H1 (cell line): Measurements from ENCODE around the gene SMOC2. TPM values are rescaled to one million over a fixed set of nuclear protein-coding genes. Genes with fewer than 3 reads are reported as not detected.

ENCODE experiments used
- CBX5 ChIP-seq: fragments of 300-800, 300-1000 bp; sonication (generic); IDR thresholded peaks from 2 replicates; pipeline ENCODE4 v1.7.1; 2016; ENCODE audit warnings: antibody characterized with exemption, low read length, low read depth
- SRF ChIP-seq: IDR thresholded peaks from 2 replicates; pipeline ENCODE4 v1.6.1; 2011; ENCODE audit warnings: mild to moderate bottlenecking, low read depth, low read length, moderate library complexity
- TEAD4 ChIP-seq: IDR thresholded peaks from 2 replicates; pipeline ENCODE4 v1.6.1; 2012; ENCODE audit warnings: low read depth, low read length, inconsistent platforms, mixed read lengths
- ZNF274 ChIP-seq: IDR thresholded peaks from 2 replicates; pipeline ENCODE4 v1.7.0; 2012; ENCODE audit warnings: low read length, borderline replicate concordance; ENCODE audit errors: extremely low read depth
- polyA plus RNA-seq, 7 experiments: library from polyadenylated mRNA; depleted of rRNA in 3 of 7; stranded (reverse) in 5 of 7; unstranded in 2 of 7; fragments of >200 nt in 5 of 7; fragments of 200-250 nt in 2 of 7; gene quantifications; 1 replicate in 5 of 7; 2 replicates in 1 of 7; 4 replicates in 1 of 7; pipeline versions ENCODE4 v1.2.1 to v1.2.3, GENCODE V29; 2011 to 2013; ENCODE audit warnings: missing spikeins in 2 of 7, mixed read lengths in 2 of 7
- total RNA-seq: library from RNA; stranded (reverse); fragmentation: NEBNext Ultra II Directional; extraction: Animal tissue kit (Norgen Biotek cat#: 25700); gene quantifications from 2 replicates; pipeline ENCODE4 v1.2.1, GENCODE V29; 2021
- TF ChIP-seq, protein P1 (sequence below): fragments of 300-600 bp; sonication (generic); IDR thresholded peaks from 2 replicates; pipeline ENCODE4 v1.7.1; 2012; ENCODE audit warnings: low read length, moderate library complexity, mild to moderate bottlenecking, inconsistent platforms; ENCODE audit not compliant: insufficient replicate concordance

SMOC2 gene
- total and polyA plus RNA-seq, 2 of the 8 experiments (the other 6 are each of a cell fraction or from before 2014, with no cell fraction given), result 7.7 to 8.5 TPM

DNA sequence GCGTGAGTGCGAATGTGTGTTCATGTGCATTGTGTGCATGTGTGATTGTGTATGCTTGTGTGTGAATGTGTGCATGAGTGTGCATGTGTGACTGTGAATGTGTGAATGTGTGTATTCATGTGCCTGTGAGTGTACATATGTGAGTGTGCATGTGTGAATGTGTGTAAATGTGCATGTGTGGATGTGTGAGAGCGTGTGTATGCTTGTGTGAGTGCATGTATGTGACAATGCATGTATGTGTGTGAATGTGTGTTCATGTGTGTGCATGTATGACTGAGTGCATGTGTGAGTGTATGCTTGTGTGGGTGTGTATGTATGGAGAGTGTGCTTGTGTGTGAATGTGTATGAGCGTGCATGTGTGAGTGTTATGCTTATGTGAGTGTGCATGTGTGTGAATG, 77.4 kb downstream of the SMOC2 start (continued):
- TF ChIP-seq, protein P1, sequence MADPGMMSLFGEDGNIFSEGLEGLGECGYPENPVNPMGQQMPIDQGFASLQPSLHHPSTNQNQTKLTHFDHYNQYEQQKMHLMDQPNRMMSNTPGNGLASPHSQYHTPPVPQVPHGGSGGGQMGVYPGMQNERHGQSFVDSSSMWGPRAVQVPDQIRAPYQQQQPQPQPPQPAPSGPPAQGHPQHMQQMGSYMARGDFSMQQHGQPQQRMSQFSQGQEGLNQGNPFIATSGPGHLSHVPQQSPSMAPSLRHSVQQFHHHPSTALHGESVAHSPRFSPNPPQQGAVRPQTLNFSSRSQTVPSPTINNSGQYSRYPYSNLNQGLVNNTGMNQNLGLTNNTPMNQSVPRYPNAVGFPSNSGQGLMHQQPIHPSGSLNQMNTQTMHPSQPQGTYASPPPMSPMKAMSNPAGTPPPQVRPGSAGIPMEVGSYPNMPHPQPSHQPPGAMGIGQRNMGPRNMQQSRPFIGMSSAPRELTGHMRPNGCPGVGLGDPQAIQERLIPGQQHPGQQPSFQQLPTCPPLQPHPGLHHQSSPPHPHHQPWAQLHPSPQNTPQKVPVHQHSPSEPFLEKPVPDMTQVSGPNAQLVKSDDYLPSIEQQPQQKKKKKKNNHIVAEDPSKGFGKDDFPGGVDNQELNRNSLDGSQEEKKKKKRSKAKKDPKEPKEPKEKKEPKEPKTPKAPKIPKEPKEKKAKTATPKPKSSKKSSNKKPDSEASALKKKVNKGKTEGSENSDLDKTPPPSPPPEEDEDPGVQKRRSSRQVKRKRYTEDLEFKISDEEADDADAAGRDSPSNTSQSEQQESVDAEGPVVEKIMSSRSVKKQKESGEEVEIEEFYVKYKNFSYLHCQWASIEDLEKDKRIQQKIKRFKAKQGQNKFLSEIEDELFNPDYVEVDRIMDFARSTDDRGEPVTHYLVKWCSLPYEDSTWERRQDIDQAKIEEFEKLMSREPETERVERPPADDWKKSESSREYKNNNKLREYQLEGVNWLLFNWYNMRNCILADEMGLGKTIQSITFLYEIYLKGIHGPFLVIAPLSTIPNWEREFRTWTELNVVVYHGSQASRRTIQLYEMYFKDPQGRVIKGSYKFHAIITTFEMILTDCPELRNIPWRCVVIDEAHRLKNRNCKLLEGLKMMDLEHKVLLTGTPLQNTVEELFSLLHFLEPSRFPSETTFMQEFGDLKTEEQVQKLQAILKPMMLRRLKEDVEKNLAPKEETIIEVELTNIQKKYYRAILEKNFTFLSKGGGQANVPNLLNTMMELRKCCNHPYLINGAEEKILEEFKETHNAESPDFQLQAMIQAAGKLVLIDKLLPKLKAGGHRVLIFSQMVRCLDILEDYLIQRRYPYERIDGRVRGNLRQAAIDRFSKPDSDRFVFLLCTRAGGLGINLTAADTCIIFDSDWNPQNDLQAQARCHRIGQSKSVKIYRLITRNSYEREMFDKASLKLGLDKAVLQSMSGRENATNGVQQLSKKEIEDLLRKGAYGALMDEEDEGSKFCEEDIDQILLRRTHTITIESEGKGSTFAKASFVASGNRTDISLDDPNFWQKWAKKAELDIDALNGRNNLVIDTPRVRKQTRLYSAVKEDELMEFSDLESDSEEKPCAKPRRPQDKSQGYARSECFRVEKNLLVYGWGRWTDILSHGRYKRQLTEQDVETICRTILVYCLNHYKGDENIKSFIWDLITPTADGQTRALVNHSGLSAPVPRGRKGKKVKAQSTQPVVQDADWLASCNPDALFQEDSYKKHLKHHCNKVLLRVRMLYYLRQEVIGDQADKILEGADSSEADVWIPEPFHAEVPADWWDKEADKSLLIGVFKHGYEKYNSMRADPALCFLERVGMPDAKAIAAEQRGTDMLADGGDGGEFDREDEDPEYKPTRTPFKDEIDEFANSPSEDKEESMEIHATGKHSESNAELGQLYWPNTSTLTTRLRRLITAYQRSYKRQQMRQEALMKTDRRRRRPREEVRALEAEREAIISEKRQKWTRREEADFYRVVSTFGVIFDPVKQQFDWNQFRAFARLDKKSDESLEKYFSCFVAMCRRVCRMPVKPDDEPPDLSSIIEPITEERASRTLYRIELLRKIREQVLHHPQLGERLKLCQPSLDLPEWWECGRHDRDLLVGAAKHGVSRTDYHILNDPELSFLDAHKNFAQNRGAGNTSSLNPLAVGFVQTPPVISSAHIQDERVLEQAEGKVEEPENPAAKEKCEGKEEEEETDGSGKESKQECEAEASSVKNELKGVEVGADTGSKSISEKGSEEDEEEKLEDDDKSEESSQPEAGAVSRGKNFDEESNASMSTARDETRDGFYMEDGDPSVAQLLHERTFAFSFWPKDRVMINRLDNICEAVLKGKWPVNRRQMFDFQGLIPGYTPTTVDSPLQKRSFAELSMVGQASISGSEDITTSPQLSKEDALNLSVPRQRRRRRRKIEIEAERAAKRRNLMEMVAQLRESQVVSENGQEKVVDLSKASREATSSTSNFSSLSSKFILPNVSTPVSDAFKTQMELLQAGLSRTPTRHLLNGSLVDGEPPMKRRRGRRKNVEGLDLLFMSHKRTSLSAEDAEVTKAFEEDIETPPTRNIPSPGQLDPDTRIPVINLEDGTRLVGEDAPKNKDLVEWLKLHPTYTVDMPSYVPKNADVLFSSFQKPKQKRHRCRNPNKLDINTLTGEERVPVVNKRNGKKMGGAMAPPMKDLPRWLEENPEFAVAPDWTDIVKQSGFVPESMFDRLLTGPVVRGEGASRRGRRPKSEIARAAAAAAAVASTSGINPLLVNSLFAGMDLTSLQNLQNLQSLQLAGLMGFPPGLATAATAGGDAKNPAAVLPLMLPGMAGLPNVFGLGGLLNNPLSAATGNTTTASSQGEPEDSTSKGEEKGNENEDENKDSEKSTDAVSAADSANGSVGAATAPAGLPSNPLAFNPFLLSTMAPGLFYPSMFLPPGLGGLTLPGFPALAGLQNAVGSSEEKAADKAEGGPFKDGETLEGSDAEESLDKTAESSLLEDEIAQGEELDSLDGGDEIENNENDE, result no peak
- TF ChIP-seq CBX5 (no peak), TEAD4 (no peak), SRF (no peak), ZNF274 (no peak)
